GM23338 (cell line): Measurements from ENCODE around the gene SETMAR. TPM values are rescaled to one million over a fixed set of nuclear protein-coding genes. Genes with fewer than 3 reads are reported as not detected.

Source experiments
- ATAC-seq: fragments of 200-7000 bp; cut with Tn5 transposase; 3 replicates; pipeline ENCODE4 v1.9.1; 2020
- DNase-seq: peaks from one replicate; pipeline ENCODE4 v3.0.0-alpha.2; 2015; ENCODE audit warnings: low spot score
- H2AFZ ChIP-seq: fragments of 200-600 bp; sonication (generic); 2 replicates; pipeline ENCODE4 v1.8.0; 2016; ENCODE audit warnings: antibody characterized with exemption, mild to moderate bottlenecking, moderate library complexity
- H3F3A ChIP-seq: fragments of 200-600 bp; sonication (generic); replicated peaks from 2 replicates; pipeline ENCODE4 v1.8.0; 2017; ENCODE audit warnings: antibody characterized with exemption, mixed run types, low read depth
- H3K27ac ChIP-seq: fragments of 200-600 bp; sonication (generic); 2 replicates; pipeline ENCODE4 v1.6.1; 2016; ENCODE audit warnings: low read depth
- H3K27me3 ChIP-seq: fragments of 200-600 bp; sonication (generic); 2 replicates; pipeline ENCODE4 v1.8.0; 2016; ENCODE audit warnings: mild to moderate bottlenecking, mixed run types, moderate library complexity; ENCODE audit not compliant: insufficient read depth
- H3K36me3 ChIP-seq: fragments of 200-600 bp; sonication (generic); 2 replicates; pipeline ENCODE4 v1.8.0; 2016; ENCODE audit warnings: mild to moderate bottlenecking; ENCODE audit not compliant: insufficient read depth
- H3K4me1 ChIP-seq: fragments of 200-600 bp; sonication (generic); 2 replicates; pipeline ENCODE4 v1.8.0; 2016; ENCODE audit warnings: mild to moderate bottlenecking, moderate library complexity; ENCODE audit not compliant: insufficient read depth
- H3K4me2 ChIP-seq: fragments of 200-600 bp; sonication (generic); 2 replicates; pipeline ENCODE4 v1.7.1; 2017; ENCODE audit warnings: mixed run types
- H3K4me3 ChIP-seq: fragments of 200-600 bp; sonication (generic); 2 replicates; pipeline ENCODE4 v1.6.1; 2016; ENCODE audit warnings: mixed run types
- H3K79me2 ChIP-seq: fragments of 200-600 bp; sonication (generic); replicated peaks from 2 replicates; pipeline ENCODE4 v1.8.0; 2017; ENCODE audit warnings: mild to moderate bottlenecking; ENCODE audit not compliant: insufficient read depth
- H3K9me2 ChIP-seq: fragments of 200-600 bp; sonication (generic); 2 replicates; pipeline ENCODE4 v1.8.0; 2017; ENCODE audit not compliant: insufficient read depth
- H4K20me1 ChIP-seq: fragments of 200-600 bp; sonication (generic); replicated peaks from 2 replicates; pipeline ENCODE4 v1.8.0; 2017; ENCODE audit warnings: mild to moderate bottlenecking; ENCODE audit not compliant: insufficient read depth
- H3K27ac Mint-ChIP-seq: 2 replicates; pipeline ENCODE4 v1.8.0; 2020; ENCODE audit warnings: inconsistent platforms, mild to moderate bottlenecking, moderate library complexity, mixed read lengths
- H3K27me3 Mint-ChIP-seq: 3 replicates; pipeline ENCODE4 v1.8.0; 2022; ENCODE audit warnings: low read depth, mild to moderate bottlenecking, moderate library complexity, mixed read lengths, inconsistent platforms; ENCODE audit not compliant: insufficient read depth, poor library complexity
- H3K36me3 Mint-ChIP-seq: 3 replicates; pipeline ENCODE4 v1.8.0; 2021; ENCODE audit warnings: low read depth, mild to moderate bottlenecking, inconsistent platforms, moderate library complexity, mixed read lengths
- H3K4me1 Mint-ChIP-seq: 3 replicates; pipeline ENCODE4 v1.8.0; 2020; ENCODE audit warnings: mild to moderate bottlenecking, inconsistent platforms, mixed read lengths
- H3K4me3 Mint-ChIP-seq: 3 replicates; pipeline ENCODE4 v1.8.0; 2021; ENCODE audit warnings: moderate library complexity, mild to moderate bottlenecking, inconsistent platforms, mixed read lengths
- H3K9me3 Mint-ChIP-seq: 3 replicates; pipeline ENCODE4 v1.8.0; 2020; ENCODE audit warnings: moderate library complexity, mild to moderate bottlenecking, inconsistent platforms, mixed read lengths
- CREB1 ChIP-seq: fragments of 250-450 bp; sonication (Bioruptor Pico); IDR thresholded peaks from 2 replicates; pipeline ENCODE4 v1.5.0; 2020; ENCODE audit warnings: low read depth, mild to moderate bottlenecking, moderate library complexity
- EZH2 ChIP-seq: fragments of 200-600 bp; sonication (generic); IDR thresholded peaks from one replicate; pipeline ENCODE4 v1.8.0; 2017; ENCODE audit warnings: antibody characterized with exemption, mild to moderate bottlenecking, low read depth; ENCODE audit not compliant: unreplicated experiment
- JUNB ChIP-seq: IDR thresholded peaks from one replicate; pipeline ENCODE4 v1.6.1; 2016; ENCODE audit warnings: antibody characterized with exemption; ENCODE audit not compliant: unreplicated experiment
- NANOG ChIP-seq: IDR thresholded peaks from 2 replicates; pipeline ENCODE4 v1.6.1; 2016; ENCODE audit warnings: antibody characterized with exemption, borderline replicate concordance
- POLR2AphosphoS5 ChIP-seq: IDR thresholded peaks from 2 replicates; pipeline ENCODE4 v1.6.1; 2016; ENCODE audit warnings: antibody characterized with exemption, low read depth
- STAT1 ChIP-seq: IDR thresholded peaks from one replicate; pipeline ENCODE4 v1.6.1; 2016; ENCODE audit warnings: antibody characterized with exemption; ENCODE audit not compliant: unreplicated experiment
- ZNF114 ChIP-seq: fragments of 250-450 bp; sonication (Bioruptor Pico); IDR thresholded peaks from 2 replicates; pipeline ENCODE4 v1.5.0; 2020; ENCODE audit warnings: mild to moderate bottlenecking, moderate library complexity
- ZNF331 ChIP-seq: fragments of 250-450 bp; sonication (Bioruptor Pico); IDR thresholded peaks from 2 replicates; pipeline ENCODE4 v1.5.0; 2020; ENCODE audit warnings: low read depth, mild to moderate bottlenecking, moderate library complexity
- polyA plus RNA-seq: library from polyadenylated mRNA; unstranded; fragments of >200 nt; fragmentation: Nextera tagmentation; extraction: Ambion mirVana; gene quantifications from 2 replicates; pipeline ENCODE4 v1.2.1, GENCODE V29; 2016
- total RNA-seq: library from RNA; depleted of rRNA; stranded (reverse); fragments of >200 nt; shearing (Covaris generic); gene quantifications from 2 replicates; pipeline ENCODE4 v1.2.3, GENCODE V29; 2014
- TF ChIP-seq, protein P1 (sequence below), 2 experiments: fragments of 200-600 bp in 1 of 2; sonication (generic) in 1 of 2; conservative IDR thresholded peaks; 2 replicates each; pipeline versions ENCODE4 v1.5.1 to v1.6.1; 2016 to 2017; ENCODE audit warnings: antibody characterized with exemption in 2 of 2, low read depth in 2 of 2, mild to moderate bottlenecking in 2 of 2, moderate library complexity in 1 of 2
- TF ChIP-seq, protein P2 (sequence below): IDR thresholded peaks from 2 replicates; pipeline ENCODE4 v1.6.1; 2016; ENCODE audit warnings: antibody characterized with exemption
- TF ChIP-seq, protein P3 (sequence below): IDR thresholded peaks from one replicate; pipeline ENCODE4 v1.6.1; 2018; ENCODE audit warnings: antibody characterized with exemption; ENCODE audit not compliant: unreplicated experiment

SETMAR gene
- total and polyA plus RNA-seq, 2 experiments from 2014 or later = 11.2 to 19.8 TPM

DNA sequence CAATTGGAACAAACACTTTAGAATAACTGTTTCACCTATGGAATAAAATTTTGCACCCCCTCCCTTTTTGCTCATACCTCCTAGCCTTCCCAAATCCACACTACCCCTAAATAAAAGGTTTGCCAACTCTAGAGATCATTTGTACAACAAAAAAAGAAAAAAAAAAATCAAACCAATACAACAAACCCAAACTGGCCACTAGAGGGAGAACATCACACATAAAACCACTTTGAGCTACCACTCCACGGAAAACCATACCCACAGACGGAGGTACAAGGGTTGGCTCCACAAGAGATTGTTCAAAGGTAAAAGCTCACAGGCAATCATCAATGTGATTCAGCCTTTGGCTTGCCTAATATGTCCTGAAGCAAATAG, 47.6 kb downstream of the SETMAR start:
- Histone ChIP-seq H3K4me2 (no peak overlapping the region), H4K20me1 (no peaks in the 10 kb centered on the region), H3K27me3 (no peaks in the 10 kb centered on the region), H3K4me1 (no peaks in the 10 kb centered on the region), H3F3A (no peaks in the 10 kb centered on the region), H3K79me2 (no peaks in the 10 kb centered on the region), H3K4me3 (no peak overlapping the region), H3K9me2 (no peaks in the 10 kb centered on the region), H3K36me3 (no peaks in the 10 kb centered on the region), H3K27ac (no peak overlapping the region), H2AFZ (no peak overlapping the region)
- Mint-ChIP-seq H3K4me3 (no peak overlapping the region), H3K9me3 (peaks cover 4% of the 10 kb centered on the region; the same call in 1 of the 3 replicates), H3K27ac (no peak overlapping the region), H3K27me3 (peaks cover under 1% of the 10 kb centered on the region), H3K4me1 (no peaks in the 10 kb centered on the region), H3K36me3 (no peaks in the 10 kb centered on the region)
- ATAC-seq (peak; percentile 43; the same call in 2 of the 3 replicates), DNase-seq (peak; percentile 67)
- TF ChIP-seq, protein P1, sequence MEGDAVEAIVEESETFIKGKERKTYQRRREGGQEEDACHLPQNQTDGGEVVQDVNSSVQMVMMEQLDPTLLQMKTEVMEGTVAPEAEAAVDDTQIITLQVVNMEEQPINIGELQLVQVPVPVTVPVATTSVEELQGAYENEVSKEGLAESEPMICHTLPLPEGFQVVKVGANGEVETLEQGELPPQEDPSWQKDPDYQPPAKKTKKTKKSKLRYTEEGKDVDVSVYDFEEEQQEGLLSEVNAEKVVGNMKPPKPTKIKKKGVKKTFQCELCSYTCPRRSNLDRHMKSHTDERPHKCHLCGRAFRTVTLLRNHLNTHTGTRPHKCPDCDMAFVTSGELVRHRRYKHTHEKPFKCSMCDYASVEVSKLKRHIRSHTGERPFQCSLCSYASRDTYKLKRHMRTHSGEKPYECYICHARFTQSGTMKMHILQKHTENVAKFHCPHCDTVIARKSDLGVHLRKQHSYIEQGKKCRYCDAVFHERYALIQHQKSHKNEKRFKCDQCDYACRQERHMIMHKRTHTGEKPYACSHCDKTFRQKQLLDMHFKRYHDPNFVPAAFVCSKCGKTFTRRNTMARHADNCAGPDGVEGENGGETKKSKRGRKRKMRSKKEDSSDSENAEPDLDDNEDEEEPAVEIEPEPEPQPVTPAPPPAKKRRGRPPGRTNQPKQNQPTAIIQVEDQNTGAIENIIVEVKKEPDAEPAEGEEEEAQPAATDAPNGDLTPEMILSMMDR (conservative IDR thresholded peaks at IDR 0.05; ENCODE audit: low read depth in 2 of 2) = peak; percentile 79 to 92
- no peak for TF ChIP-seq POLR2AphosphoS5

DNA sequence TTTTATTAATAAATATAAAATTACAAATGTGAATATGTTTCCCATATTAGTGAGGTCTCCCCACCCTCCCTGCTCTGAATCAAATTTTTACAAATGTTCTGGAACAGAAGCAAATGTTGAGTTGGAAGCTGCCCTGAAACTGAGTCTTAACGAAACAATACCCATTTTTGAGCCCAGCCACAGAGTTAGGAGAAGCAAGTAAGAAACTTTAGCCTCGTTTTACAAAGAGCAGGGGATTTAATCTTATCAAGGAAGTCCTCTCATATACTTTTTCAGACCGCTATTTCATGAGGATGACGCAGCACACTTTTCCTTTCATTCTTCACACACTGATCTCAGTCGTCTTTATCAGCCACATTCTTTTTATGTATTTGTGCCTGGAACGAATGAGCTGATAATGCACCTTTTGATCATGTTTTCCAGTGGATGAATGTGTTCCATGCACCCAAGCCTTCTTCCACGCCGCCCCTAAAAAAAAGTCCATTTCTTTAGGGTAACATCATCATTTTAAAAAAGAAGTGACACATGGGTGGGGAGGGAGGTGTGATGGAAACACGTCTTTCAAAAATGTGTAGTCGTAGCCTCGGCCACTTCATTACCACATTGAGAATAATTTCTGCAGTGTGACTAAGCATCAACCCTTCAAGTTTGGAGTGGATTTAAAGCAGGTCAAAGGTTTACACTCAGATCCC, 48.1 kb downstream of the SETMAR start:
- Histone ChIP-seq H4K20me1 (no peaks in the 10 kb centered on the region), H3K4me3 (no peak overlapping the region), H3K79me2 (no peaks in the 10 kb centered on the region), H3K9me2 (no peaks in the 10 kb centered on the region), H3K4me2 (no peak overlapping the region), H3K36me3 (no peaks in the 10 kb centered on the region), H2AFZ (no peak overlapping the region), H3K27ac (no peak overlapping the region), H3F3A (no peaks in the 10 kb centered on the region), H3K4me1 (no peaks in the 10 kb centered on the region), H3K27me3 (no peaks in the 10 kb centered on the region)
- ATAC-seq (no peak), DNase-seq (no peak)
- H3K36me3 Mint-ChIP-seq = no peaks in the 10 kb centered on the region
- no peak overlapping the region for H3K4me3 Mint-ChIP-seq
- no peaks in the 10 kb centered on the region for H3K27me3 Mint-ChIP-seq
- no peak overlapping the region for H3K27ac Mint-ChIP-seq
- H3K4me1 Mint-ChIP-seq = no peaks in the 10 kb centered on the region
- H3K9me3 Mint-ChIP-seq = peaks cover 4% of the 10 kb centered on the region; the same call in 1 of the 3 replicates
- no peak for TF ChIP-seq CREB1 (CRISPR knock-in tag)
- TF ChIP-seq POLR2AphosphoS5 = no peak
- no peak for TF ChIP-seq STAT1
- TF ChIP-seq, protein P2, sequence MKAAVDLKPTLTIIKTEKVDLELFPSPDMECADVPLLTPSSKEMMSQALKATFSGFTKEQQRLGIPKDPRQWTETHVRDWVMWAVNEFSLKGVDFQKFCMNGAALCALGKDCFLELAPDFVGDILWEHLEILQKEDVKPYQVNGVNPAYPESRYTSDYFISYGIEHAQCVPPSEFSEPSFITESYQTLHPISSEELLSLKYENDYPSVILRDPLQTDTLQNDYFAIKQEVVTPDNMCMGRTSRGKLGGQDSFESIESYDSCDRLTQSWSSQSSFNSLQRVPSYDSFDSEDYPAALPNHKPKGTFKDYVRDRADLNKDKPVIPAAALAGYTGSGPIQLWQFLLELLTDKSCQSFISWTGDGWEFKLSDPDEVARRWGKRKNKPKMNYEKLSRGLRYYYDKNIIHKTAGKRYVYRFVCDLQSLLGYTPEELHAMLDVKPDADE = no peak
- no peak for TF ChIP-seq ZNF114 (CRISPR knock-in tag)
- TF ChIP-seq NANOG = no peak
- TF ChIP-seq, protein P1 (conservative IDR thresholded peaks at IDR 0.05; ENCODE audit: low read depth in 2 of 2) = no peak
- no peak for TF ChIP-seq ZNF331 (CRISPR knock-in tag)
- TF ChIP-seq, protein P3, sequence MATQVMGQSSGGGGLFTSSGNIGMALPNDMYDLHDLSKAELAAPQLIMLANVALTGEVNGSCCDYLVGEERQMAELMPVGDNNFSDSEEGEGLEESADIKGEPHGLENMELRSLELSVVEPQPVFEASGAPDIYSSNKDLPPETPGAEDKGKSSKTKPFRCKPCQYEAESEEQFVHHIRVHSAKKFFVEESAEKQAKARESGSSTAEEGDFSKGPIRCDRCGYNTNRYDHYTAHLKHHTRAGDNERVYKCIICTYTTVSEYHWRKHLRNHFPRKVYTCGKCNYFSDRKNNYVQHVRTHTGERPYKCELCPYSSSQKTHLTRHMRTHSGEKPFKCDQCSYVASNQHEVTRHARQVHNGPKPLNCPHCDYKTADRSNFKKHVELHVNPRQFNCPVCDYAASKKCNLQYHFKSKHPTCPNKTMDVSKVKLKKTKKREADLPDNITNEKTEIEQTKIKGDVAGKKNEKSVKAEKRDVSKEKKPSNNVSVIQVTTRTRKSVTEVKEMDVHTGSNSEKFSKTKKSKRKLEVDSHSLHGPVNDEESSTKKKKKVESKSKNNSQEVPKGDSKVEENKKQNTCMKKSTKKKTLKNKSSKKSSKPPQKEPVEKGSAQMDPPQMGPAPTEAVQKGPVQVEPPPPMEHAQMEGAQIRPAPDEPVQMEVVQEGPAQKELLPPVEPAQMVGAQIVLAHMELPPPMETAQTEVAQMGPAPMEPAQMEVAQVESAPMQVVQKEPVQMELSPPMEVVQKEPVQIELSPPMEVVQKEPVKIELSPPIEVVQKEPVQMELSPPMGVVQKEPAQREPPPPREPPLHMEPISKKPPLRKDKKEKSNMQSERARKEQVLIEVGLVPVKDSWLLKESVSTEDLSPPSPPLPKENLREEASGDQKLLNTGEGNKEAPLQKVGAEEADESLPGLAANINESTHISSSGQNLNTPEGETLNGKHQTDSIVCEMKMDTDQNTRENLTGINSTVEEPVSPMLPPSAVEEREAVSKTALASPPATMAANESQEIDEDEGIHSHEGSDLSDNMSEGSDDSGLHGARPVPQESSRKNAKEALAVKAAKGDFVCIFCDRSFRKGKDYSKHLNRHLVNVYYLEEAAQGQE = no peak
- no peak for TF ChIP-seq JUNB
- no peak for TF ChIP-seq EZH2
